Tibial artery (tissue), 4 donors: ENCODE data around the gene CACNA2D2.

Experiments used
- DNase-seq, 2 donors: peaks; one replicate each; pipeline ENCODE4 v3.0.0-alpha.2; 2019
- H3K27ac ChIP-seq, 2 donors: fragments of 200-600 bp; sonication (generic) in 1 of 2; 1 replicate in 1 of 2; 2 replicates in 1 of 2; pipeline ENCODE4 v1.5.1; 2018 to 2019; ENCODE audit warnings: mild to moderate bottlenecking in 1 of 2
- H3K27me3 ChIP-seq, 2 donors: fragments of 200-600 bp; sonication (generic) in 1 of 2; one replicate each; pipeline versions ENCODE4 v1.5.1 to v1.6.0; 2016 to 2019
- H3K36me3 ChIP-seq, 3 donors: fragments of 200-600 bp; sonication (generic) in 2 of 3; one replicate each; pipeline ENCODE4 v1.5.1; 2016 to 2019; ENCODE audit warnings: mild to moderate bottlenecking in 2 of 3
- H3K4me1 ChIP-seq, 4 donors: fragments of 200-600 bp; sonication (generic) in 2 of 4; 1 replicate in 3 of 4; 2 replicates in 1 of 4; pipeline ENCODE4 v1.5.1; 2016 to 2019
- H3K4me3 ChIP-seq, 2 donors: fragments of 200-600 bp; sonication (generic) in 1 of 2; 1 replicate in 1 of 2; 2 replicates in 1 of 2; pipeline ENCODE4 v1.5.1; 2018 to 2019; ENCODE audit warnings: mild to moderate bottlenecking in 2 of 2
- H3K9me3 ChIP-seq, 3 donors: fragments of 200-600 bp; sonication (generic) in 1 of 3; one replicate each; pipeline ENCODE4 v1.5.1; 2016 to 2019
- intact Hi-C: fragments of 100-400 bp; cut with DNase I; formaldehyde crosslinking; loops from one replicate; pipeline ENCODE4 v1.15.0; 2023; ENCODE audit warnings: low total_unique reads
- TF ChIP-seq, protein P1 (sequence below), 2 experiments: fragments of 200-600 bp in 1 of 2; fragments of 450-650 bp in 1 of 2; IDR thresholded peaks; one replicate each; pipeline ENCODE4 v1.5.1; 2017 to 2019; ENCODE audit warnings: antibody characterized with exemption in 2 of 2, mild to moderate bottlenecking in 1 of 2, moderate library complexity in 1 of 2

CACNA2D2 gene

DNA sequence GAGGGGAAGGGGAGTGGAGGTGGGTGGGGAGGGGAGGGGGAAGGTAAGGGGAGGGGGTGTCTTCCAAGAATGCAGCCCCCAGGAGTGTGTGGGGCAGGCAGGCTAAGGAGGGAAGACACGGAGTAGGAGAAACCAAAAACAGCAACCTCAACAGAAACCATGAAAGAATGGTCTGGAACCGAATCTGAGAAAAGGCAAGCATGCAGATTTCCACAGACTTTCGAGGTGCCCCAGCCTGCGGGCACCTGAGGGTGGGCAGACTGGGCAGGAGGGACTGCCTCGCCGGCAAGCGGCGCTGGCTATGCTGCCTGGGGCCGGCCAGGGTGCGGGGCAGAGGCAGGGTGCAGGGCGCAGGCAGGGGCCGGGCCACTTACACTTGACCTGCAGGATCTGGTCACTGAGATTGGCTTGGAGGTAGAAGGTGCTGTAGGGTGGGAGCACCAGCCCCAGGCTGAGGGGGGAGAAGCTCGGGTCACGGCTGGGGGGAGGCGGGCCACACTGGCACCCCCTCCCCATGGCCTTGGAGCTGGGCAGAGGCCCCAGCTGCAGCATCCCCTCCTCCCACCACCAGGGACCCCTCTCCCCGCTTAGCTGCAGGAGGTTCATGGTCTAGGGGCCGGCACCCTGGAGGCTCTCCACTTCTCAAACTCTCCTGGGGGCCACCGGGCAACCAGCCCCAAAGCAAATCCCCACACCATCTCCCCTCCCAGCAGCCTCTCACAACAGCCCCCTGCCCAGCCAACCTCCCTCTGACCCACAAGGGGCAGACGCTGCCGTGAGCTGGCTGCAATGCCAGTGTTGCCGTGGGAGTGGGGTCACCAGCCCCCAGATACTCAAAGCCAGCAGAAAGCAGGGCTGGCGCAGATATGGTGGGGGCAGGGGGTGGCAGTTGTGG is 128.8 kb downstream of the CACNA2D2 start:
- Histone ChIP-seq H3K27ac (no peak overlapping the region), H3K4me3 (no peak overlapping the region), H3K27me3 (peaks cover 0 to 33% of the 10 kb centered on the region in 2 donors), H3K36me3 (no peaks in the 10 kb centered on the region), H3K4me1 (no peaks in the 10 kb centered on the region), H3K9me3 (no peaks in the 10 kb centered on the region)
- TF ChIP-seq, protein P1, sequence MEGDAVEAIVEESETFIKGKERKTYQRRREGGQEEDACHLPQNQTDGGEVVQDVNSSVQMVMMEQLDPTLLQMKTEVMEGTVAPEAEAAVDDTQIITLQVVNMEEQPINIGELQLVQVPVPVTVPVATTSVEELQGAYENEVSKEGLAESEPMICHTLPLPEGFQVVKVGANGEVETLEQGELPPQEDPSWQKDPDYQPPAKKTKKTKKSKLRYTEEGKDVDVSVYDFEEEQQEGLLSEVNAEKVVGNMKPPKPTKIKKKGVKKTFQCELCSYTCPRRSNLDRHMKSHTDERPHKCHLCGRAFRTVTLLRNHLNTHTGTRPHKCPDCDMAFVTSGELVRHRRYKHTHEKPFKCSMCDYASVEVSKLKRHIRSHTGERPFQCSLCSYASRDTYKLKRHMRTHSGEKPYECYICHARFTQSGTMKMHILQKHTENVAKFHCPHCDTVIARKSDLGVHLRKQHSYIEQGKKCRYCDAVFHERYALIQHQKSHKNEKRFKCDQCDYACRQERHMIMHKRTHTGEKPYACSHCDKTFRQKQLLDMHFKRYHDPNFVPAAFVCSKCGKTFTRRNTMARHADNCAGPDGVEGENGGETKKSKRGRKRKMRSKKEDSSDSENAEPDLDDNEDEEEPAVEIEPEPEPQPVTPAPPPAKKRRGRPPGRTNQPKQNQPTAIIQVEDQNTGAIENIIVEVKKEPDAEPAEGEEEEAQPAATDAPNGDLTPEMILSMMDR (IDR thresholded peaks at IDR 0.05) = no peak
- DNase-seq = no peak
- intact Hi-C loops = no loop called here

DNA sequence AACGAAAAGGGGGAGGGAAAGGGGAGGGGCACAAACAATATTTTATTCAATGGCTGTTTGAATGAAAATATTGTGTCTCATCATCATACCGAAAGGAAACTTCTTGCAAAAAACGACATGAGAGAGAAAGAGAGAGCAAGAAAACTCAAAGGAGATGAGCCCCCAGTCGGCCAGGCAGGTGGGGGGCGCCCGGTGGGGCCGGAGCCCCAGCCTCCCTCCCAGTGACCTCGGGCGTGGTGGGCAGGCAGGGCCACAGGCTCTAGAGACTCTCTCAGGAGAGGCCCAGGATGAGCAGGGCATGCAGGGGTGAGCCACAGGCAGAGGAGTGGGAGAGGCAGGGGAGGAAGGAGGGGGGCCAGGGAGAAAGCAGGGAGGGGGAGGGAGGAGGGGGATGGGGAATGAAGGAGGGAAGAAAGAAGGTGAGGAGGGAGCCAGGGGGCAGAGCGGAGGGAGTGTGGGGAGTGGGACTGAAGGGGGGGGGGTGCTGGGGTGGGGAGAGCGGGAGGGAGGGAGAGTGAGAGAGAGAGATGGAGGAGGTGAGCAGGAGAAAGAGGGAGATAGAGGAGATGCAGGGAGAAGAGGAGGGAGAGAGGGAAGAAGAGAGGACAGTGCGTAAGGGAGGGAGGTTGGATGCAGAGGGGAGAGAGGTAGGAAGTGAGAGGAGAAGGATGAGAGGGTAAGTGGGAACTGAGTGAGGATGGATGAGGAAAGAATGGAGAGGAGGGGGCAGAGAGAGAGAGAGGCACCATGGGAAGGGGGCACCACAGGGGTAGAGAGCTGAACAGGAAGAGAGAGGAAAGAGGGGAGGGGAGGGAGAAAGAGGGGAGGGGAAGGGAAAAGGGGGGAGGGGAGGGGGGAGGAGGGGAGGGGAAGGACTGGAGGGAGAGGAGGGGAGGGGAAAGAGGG is 130.0 kb downstream of the CACNA2D2 start:
- intact Hi-C loops = no loop called here
- no peaks in the 10 kb centered on the region for H3K4me1 ChIP-seq
- no peaks in the 10 kb centered on the region for H3K9me3 ChIP-seq
- H3K27me3 ChIP-seq = peaks cover 0 to 36% of the 10 kb centered on the region in 2 donors
- no peaks in the 10 kb centered on the region for H3K36me3 ChIP-seq
- no peak for DNase-seq
- TF ChIP-seq, protein P1 (IDR thresholded peaks at IDR 0.05) = no peak
- no peak overlapping the region for H3K4me3 ChIP-seq
- H3K27ac ChIP-seq = no peak overlapping the region

DNA sequence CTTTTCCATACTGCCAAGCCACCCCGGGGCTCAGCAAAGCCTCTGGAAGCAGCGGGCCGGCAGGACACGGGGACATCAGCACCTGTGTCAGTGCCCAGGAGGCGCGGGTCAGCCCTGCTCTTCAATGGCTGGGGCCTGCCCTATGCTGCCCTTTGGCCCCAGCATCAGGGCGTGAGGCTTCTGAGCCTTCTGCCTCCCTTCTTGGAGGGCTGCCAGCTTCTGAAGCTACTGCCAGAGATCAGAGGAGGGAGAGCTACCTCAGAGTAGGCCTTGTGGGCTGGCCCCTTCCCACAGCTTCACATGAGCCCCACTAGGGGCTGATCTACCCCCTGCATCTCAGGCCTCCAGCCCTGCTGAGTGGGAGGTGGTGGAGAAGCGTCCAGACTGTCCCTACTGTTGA is 131.1 kb downstream of the CACNA2D2 start:
- no peak for DNase-seq
- Histone ChIP-seq H3K27ac (no peak overlapping the region), H3K27me3 (peaks cover 0 to 36% of the 10 kb centered on the region in 2 donors), H3K9me3 (no peaks in the 10 kb centered on the region), H3K4me1 (peaks cover 0 to 3% (median 0%) of the 10 kb centered on the region in 4 donors), H3K4me3 (no peak overlapping the region), H3K36me3 (no peaks in the 10 kb centered on the region)
- intact Hi-C loops = no loop called here
- TF ChIP-seq, protein P1 (IDR thresholded peaks at IDR 0.05) = no peak

DNA sequence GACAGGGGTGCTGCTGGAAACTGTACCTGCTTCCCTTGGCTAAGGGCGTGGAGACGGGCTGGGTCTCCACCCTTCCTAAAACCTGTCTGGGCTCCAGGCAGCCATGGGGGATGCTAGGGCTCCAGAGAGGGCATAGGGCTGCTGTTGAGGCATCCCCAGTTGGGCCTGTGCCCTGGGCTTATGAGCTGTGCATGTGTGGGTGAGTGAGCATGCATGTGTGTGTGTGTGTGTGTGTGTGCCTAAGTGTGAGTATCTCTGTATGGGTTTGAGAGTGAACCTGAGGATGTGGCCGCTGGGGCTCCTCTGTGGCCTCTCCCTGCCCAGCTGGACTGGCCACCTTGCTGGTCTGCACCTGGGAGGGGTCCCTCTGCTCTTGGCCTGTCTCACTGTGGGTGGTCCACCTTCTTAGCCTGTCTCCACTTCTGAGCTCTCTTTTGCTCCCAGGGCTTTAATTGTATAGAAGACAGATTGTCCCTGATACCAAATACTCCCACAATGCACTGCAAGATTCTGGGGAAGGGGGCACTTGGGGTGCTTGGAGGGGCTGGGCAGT is 132.2 kb downstream of the CACNA2D2 start:
- H3K4me1 ChIP-seq = peaks cover 0 to 6% (median 0%) of the 10 kb centered on the region in 4 donors
- H3K4me3 ChIP-seq = no peak overlapping the region
- intact Hi-C loops = no loop called here
- DNase-seq = no peak
- peaks cover 0 to 39% of the 10 kb centered on the region in 2 donors for H3K27me3 ChIP-seq
- TF ChIP-seq, protein P1 (IDR thresholded peaks at IDR 0.05) = no peak
- H3K9me3 ChIP-seq = no peaks in the 10 kb centered on the region
- no peaks in the 10 kb centered on the region for H3K36me3 ChIP-seq
- no peak overlapping the region for H3K27ac ChIP-seq

DNA sequence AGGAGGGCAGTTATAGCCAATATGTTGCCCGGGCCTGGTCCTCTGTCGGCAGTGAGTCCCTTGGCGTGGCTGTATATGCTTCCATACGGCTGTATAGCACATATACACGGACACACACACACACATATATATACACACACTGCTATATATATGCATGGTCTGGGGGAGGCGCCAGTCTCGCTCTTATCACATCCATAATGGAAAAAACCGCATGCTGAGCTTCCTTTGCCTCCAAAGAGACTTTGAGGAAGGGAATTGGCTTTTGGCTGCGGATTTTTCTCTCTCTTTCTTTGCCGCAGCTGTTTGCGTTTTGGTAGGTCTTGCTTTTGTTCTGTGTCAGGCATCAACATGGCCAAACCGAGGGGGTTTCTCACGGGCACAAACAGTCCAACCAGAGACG is 132.8 kb downstream of the CACNA2D2 start:
- intact Hi-C loops = no loop called here
- H3K9me3 ChIP-seq = no peaks in the 10 kb centered on the region
- no peak overlapping the region for H3K4me3 ChIP-seq
- H3K27ac ChIP-seq = no peak overlapping the region
- no peak for DNase-seq
- TF ChIP-seq, protein P1 (IDR thresholded peaks at IDR 0.05) = peak in 1 of 2 experiments; percentile 8
- H3K4me1 ChIP-seq = peaks cover 0 to 12% (median under 1%) of the 10 kb centered on the region in 4 donors
- H3K27me3 ChIP-seq = peaks cover 0 to 39% of the 10 kb centered on the region in 2 donors
- H3K36me3 ChIP-seq = no peaks in the 10 kb centered on the region
